Stimulated activated CD8-positive, alpha-beta memory T cell treated with anti-CD3 and anti-CD28 coated beads, Interleukin-12 subunit alpha, Interleukin-12 subunit beta, amount 100 ng/mL, for 4 hours (primary cell): Measurements from ENCODE around the gene KLF5.
"Not testable (repeated sequence)": the region's sequence is repeated elsewhere in the genome, so short reads cannot be mapped to it uniquely, and the experiment has no call there.

Experiments used
- DNase-seq: peaks from one replicate; pipeline ENCODE4 v3.0.0-alpha.2; 2020; ENCODE audit warnings: low read depth

KLF5 gene

DNA sequence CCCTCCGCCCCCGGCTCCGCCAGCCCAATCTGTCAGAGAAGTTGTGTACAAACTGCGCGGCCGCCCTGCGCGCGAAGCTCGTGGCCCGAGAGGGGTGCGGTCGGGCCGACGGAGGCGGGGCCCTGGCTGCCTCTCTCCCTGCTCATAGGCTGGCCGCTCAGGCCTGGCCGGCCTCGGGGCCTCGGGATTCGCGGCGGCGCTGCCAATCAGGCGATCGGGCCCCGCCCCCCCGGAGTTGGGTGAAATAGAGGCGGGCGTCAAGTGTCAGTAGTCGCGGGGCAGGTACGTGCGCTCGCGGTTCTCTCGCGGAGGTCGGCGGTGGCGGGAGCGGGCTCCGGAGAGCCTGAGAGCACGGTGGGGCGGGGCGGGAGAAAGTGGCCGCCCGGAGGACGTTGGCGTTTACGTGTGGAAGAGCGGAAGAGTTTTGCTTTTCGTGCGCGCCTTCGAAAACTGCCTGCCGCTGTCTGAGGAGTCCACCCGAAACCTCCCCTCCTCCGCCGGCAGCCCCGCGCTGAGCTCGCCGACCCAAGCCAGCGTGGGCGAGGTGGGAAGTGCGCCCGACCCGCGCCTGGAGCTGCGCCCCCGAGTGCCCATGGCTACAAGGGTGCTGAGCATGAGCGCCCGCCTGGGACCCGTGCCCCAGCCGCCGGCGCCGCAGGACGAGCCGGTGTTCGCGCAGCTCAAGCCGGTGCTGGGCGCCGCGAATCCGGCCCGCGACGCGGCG lies at the start of gene KLF5:
TSS of gene KLF5 (plus strand) at position 270 of the 724 bp plus-strand sequence. CDS start at position 593, 323 bp downstream.
- DNase-seq, result peak; percentile 88

DNA sequence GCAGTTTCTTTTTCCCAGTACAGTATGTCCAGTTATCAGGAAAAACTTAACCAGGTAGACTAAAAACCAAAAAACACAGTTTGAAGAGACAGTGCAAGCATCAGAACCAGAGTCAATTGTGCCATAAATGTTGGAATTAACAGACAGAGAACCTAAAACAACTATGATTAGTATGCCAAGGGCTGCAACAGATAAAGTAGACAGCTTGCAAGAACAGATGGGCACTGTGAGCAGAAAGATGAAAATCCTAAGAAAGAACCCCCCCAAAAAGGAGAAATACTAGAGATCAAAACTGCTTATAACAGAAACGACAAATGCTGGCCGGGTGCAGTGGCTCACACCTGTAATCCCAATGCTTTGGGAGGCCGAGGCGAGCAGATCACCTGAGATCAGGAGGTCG lies 47.1 kb upstream of the KLF5 start:
- DNase-seq, result no peak

DNA sequence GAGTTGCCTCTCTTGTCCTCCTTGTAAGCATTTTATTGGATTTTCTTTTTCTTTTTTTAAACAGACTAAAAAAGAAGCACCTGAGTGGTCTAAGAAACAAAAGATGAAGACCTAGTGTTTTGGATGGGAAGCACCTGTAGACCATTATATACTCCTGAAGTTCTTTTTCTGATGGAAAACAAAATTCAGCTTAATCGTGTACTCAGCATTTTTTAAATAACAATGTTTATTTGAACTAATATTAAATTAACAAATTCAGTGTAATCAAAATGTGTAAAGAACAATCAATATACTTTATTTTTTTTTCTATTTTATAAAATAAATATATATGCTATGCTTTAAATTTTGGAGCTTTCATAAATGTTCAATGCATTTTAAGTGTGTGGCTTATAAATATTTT lies 43.0 kb upstream of the KLF5 start:
- no peak for DNase-seq

DNA sequence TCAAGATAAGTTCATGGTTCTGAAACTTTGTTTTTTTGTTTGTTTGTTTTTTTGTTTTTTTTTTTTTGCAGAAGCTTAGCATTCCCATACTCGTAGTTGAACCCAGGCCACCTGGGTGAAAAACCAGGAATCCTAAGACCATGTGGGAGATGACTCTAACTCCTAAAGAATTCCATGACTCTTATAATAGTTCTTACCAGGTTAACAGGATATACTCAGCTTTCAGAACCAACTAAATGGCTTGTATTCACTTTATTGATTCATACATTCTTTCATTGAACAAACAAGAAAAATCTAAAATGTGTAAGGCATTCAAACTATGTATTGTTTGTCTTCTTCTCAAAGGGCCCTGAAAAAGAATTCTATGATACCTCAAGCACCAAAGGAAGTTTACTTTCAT lies 40.5 kb upstream of the KLF5 start:
- no peak for DNase-seq

DNA sequence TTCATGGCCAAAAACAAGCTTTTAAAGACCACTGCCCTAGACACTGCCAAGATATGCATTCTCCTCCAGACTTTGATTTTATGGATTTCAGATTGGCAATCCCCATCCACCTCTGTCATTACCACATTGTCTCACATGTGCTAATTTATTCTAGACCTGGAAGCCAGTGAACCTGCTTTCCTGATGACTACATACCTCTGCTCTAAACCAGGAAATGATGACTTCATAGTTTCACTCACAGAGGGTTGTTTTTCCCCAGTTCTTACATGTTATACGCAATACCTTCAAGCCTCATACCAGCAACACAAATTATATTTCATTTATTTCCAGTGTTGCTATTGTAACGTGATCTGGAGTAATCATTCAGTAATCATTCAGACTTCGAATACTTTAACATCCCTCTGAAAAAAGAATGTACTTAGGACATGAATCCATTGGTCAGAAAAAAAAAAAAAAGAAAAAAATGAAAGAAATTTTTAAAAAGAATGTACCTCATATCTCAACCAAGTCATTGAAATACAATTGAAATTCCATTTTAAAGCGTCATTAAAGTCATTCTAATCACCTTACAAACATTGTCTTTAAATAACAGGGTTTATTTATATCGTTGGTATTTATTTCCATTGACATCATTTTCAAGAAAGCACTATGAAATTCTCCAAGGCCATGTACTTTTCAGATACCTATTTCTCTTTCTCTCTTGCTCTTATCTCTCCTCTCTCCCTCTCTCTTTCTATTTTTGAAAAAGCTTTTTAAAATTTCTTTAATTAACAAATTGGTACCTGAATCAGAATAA lies 33.4 kb upstream of the KLF5 start:
- no peak for DNase-seq

DNA sequence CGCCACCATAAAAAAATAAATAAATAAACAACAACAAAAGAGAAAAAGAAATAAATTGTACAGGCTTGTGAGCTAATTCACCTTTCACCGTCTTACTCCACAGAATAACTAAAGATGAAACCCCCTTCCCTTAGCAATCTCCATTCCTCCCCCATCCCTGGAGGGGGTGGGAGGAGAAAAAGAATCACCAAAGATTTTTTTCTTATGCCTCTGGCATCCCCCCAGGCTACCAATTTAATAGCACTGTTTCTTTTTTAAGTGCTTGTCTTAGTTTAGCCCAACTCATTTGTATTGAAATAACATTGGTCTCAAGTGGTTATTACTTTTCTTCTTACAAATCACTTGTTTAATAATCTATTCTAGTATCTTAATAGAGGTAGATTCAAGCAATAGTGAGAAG lies 23.9 kb upstream of the KLF5 start:
- DNase-seq, result no peak

DNA sequence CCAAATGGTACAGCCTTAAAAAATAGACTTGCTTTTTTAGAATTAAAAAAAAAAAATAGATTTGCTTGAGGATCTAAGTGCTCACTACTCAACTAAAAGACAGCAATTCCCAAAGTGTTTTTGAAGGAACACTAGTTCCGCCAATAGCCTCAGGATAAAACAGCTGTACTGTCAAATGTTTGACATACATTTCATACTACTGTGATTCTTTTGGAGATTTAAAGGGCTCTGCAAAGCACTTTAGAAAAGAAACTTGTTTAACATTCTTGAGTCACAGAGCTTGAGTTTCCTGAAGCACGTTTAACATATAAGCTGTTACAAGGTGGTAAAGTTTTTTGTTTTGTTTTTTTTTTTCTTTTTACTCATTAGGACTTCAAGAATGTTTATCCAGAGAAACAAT lies 23.1 kb upstream of the KLF5 start:
- DNase-seq, result no peak

DNA sequence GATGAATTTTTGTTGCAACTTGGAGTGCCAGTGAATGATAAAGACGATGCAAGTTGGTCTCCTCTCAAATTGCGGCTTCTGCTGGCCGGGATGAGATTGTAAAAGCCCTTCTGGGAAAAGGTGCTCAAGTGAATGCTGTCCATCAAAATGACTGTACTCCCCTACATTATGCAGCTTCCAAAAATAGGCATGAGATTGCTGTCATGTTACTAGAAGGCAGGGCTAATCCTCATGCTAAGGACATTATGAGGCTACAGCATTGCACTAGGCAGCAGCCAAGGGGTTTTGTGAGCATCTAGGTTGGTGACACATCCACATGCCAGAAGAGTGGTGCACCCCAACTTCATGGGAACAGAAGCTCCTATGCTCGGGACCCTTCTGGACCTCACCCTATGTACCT lies 22.2 kb upstream of the KLF5 start:
- no peak for DNase-seq

DNA sequence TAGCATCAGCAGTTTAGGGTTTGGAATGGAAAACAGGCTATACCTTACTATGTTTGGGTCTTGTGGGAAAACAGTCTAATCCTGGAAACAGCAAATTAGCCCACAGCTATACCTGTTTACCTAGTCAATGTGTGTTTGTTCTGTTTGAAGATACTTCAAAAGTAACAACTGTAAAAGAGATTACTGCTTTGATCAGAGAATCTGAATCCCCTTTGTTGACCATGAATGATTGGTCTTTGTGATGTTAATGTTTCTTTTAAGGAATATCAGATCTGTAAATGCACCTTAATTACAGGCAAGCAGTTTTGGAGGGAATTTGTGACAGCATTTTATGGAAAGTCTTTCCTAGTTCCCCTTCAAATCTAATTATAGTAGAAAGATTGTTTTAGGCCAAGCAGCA lies 20.7 kb upstream of the KLF5 start:
- no peak for DNase-seq

DNA sequence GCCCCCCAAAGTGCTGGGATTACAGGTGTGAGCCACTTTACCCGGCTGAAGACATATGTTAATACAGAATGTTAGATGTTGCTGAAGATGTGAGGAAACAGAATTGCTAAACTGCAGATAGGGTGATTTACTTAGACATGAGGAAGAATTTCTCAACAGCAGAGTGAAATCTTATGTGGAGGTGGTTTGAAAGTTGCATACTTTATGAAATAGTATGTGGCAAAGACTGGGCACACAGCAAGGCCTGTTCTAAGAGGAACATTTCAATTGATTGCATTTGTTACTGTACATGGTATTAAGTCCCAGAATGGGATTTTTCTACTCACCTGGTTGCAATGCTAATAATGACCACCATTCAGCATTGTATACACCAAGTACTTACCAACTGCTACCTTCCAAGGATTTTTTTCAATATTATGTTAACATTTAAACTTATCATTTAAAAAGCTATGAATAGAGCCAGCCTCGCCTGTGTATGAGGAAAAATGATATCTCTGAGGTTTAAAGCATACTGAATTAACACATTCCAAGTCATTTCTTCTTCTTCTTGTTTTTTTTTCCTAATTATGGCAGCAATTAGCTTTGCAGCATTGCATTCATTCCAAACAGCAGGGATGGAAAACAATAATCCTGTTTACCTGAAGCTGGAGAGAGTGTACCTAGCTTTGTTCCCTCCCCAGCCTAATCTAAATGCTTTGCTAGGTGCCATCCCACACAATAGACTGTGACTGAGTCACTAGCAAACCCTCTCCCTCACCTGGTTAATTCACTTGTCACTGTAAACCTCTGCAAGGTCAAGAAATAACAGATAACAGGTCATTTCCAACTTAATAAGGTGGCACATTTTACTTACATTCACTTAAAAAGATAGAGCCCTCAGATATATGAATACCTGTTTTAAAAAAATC lies 19.4 kb upstream of the KLF5 start:
- DNase-seq, result no peak

DNA sequence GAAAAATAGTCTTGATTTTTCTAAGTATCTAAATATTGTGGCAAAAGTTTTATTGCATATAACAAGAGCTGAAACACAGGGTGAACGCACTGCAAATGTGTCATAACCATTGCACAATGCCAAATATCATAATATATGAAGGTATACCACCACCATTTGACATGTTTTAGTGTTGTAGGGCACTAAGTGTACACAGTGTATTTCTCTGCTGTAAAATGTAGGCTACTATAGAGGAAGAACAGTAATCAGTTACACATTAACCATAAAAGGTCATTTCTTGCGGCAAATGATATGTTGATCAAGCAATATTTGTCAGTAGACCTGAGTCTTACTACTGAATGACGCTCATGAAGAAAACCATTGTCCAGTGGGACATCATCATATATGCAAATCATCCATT lies 18.3 kb upstream of the KLF5 start:
- DNase-seq, result no peak

DNA sequence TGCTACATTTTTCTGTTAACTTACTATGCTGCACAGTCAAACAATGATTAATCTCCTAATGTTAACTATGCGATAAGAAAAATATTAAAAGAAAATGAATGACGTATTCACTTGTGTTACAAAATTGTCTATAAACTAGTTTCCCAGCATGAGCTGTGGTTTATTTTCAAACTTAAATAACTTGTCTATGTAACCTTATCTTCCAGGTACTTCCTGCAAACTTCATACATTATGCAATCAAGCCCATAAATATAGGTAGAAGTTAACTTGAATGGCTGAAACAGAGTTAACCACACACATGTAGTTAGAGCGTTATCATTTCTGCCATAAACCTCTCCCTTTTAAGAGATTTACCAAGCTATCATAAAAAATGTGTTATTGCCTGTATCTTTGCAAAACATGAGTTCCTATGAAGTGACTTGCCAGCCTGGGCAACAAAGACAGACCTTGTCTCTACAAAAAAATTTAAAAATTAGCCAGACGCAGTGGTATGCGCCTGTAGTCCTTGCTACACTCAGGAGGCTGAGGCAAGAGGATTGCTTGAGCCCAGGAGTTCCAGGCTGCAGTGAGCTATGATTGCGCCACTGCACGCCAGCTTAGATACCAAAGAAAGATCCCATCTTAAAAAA lies 17.7 kb upstream of the KLF5 start:
- no peak for DNase-seq

DNA sequence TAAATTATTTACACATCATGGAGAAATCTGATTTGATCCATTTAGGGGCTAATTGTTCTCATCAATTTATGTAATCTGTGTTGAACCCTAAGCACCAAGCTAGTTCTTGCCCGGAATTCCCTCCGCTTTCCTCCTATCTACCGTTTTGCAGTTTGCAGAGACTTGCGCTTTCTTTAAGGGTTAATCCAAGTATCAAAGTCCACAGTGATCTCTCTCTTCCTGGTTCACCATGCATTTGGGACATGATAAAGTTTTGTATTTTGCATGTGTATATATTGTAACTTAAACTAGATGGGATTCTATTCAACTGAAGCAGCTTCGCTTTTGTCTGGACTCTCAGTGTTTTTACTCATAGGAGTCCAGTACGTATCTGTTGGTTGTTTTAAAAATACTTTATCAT lies 13.8 kb upstream of the KLF5 start:
- DNase-seq, result no peak

DNA sequence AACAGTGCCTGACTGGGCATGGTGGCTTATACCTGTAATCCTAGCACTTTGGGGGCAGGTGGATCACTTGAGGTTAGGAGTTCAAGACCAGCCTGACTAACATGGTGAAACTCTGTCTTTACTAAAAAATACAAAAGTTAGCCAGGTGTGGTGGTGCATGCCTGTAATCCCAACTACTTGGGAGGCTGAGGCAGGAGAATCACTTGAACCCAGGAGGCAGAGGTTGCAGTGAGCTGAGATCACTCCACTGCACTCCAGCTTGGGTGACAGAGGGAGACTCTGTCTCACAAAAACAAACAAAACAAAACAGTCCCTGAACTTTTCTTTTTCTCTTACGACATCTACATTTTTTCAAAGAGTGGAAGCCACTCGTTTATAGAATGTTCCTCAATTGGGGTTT lies 10.2 kb upstream of the KLF5 start:
- DNase-seq, result not testable (repeated sequence)

DNA sequence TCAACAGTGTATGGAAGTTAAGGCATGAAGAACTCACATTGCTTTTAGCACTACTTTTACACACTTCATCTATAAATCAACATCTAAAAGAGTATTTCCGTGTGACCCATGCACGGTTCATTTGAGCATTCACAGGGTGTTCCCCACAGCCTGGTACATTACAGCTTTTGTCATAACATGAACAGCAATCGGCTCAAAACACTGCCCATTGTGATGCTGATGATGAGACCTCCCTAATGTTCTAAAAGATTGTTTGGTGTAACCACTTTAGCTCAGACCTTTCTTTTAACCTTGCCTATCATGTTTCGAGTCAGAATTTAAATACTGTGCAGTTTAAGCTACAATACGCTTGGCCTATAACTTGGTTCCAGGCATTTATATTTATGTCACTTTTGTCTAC lies 4.1 kb upstream of the KLF5 start:
- DNase-seq, result no peak

DNA sequence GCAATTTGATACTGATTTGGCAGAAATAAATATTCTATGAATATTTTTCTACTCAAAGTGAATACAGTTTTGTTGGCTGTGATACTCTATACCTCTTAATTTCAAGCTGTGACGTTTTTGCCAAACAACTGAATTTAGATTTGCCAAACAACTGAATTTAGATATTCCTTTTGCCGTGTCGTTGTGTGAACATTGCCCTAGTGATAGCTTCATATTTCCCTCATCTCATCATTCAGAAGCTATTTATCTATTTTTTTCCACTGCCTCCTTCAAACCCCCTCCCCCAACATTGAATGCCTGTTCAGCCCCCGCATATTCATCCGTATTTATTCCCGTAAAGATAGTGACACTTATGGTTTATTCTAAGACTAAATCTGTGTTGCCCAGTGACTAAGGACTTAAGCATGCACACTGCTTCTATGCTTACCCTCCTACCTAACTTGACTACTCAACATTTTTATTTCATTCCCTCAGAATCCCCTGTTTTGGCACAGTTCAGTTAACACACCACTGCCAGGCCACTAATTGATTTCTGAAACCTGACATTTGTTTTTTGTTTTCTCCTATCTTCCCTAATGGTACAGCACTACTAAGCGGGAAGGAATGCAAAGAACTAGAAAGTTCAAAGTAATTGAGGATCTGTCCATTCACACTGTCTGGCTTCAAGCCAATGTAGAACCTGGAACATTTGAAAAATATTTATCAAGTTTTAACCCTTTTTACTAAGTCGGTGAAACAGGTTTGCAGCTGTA lies 2.8 kb upstream of the KLF5 start:
- DNase-seq, result no peak

DNA sequence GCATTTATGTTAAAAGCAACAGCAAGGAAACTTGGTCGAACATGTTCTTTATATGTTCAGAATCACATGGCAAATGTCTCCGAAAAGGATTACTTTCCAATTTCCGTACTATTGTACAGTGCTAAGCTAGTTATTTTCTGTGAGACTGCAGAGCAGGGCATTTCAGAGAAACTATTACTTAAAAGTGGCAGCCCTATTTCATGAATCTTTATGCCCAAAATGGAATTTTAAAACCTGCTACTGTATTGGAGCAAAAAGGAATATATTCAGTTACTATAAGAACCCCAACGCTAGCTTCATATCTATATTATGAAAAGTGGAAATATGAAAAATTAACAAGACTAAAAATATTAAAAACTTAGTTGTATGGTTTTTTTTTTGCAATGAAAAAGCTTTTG lies 2.2 kb upstream of the KLF5 start:
- no peak for DNase-seq

DNA sequence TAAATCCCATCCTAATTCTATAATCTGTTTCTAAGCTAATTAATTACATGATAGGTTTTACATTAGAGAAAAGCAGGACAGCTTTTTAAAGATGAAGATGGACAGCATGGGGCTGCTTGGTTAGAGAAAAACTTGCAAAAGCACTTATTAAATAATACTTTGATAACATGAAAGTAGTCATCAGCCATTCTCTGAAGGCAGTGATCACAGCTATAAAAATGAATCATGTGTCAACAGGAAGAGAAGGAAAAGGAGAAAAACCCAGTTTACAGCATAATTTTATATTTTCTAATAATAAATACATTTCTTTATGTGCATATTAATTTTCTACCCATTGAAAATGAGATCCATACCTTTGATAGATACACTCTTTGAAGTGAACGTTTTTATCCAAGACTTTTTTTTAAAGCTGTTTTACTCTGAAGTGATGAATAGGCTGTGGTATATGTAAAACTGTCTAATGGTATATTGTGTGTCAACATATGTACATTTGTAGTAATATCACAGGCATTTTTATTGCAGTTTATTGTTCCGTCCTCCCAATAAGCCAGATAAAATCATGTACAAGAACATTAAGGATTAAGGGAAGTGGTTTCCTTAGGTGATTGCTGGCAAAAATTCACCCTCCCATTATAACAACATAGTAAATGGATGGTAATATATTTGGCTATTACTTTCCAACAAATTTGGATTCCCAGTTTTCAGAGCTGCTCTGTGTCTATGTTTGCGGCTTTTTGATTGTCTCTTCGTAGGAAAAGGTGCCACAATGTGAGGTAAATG lies 1.3 kb upstream of the KLF5 start:
- DNase-seq, result no peak

DNA sequence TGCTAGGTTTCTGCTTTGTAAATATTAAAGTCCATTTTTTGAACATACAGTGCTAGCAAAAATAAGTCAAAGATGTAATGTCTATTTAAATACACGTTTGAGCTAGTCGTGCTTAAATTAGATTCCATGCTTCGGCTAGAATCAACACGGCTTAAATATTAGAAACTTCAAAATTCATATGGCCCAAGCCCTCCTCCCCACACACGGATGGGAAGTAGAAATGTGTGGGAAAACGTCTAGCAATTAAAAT lies 816 bp upstream of the KLF5 start:
- DNase-seq, result no peak

DNA sequence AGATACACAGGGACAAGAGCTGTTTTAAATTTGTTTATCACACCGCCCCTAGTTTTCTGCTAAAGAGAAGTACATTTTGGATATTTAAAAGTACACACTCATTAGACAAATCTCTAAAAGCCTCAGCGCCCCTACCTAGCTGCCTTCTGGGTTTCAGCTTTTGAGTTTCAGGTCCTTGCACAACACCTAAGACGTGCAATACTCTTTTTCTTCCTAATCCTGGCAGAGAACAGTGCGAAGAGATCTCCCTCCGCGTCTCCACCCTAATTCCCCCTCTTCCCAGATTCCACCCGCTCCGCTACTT lies 421 bp upstream of the KLF5 start:
- DNase-seq, result no peak
